B cell (primary cell): ENCODE measurements around the gene CYP4A22. TPM values are rescaled to one million over a fixed set of nuclear protein-coding genes. Genes with fewer than 3 reads are reported as not detected.

Experiments used
- ATAC-seq: fragments of 200-7000 bp; cut with Tn5 transposase; one replicate; pipeline ENCODE4 v1.10.0; 2021; ENCODE audit warnings: low read depth, mild to moderate bottlenecking, moderate number of reproducible peaks, moderate library complexity
- CTCF ChIA-PET: fragments of 350-600 bp; sonication (Branson Sonifier 250); formaldehyde crosslinking; loops from one replicate; lab custom pipeline; 2021; ENCODE audit warnings: antibody characterized with exemption, inconsistent platforms; lab: Charles Lee
- POLR2A ChIA-PET: fragments of 350-600 bp; sonication (Branson Sonifier 250); formaldehyde crosslinking; loops from one replicate; lab custom pipeline; 2021; ENCODE audit warnings: antibody characterized with exemption; lab: Charles Lee
- DNase-seq: peaks from one replicate; pipeline ENCODE4 v3.0.0; 2013
- H2AFZ ChIP-seq: 2 replicates; pipeline ENCODE4 v1.6.1; 2012; ENCODE audit warnings: mild to moderate bottlenecking, low read depth, low read length; ENCODE audit not compliant: insufficient read depth, poor library complexity, severe bottlenecking
- H3K27ac ChIP-seq, 2 donors: 1 replicate in 1 of 2; 2 replicates in 1 of 2; pipeline ENCODE4 v1.5.1; 2012 to 2013; ENCODE audit warnings: low read length in 2 of 2, mild to moderate bottlenecking in 2 of 2, moderate library complexity in 1 of 2
- H3K27me3 ChIP-seq, 4 experiments: fragments of 200-600 bp in 1 of 4; sonication (generic) in 1 of 4; replicated peaks in 1 of 4; 1 replicate in 2 of 4; 2 replicates in 2 of 4; pipeline versions ENCODE4 v1.6.1 to v1.7.0; 2013 to 2016; ENCODE audit warnings: low read length in 3 of 4, mild to moderate bottlenecking in 2 of 4, mixed read lengths in 1 of 4, moderate library complexity in 1 of 4; ENCODE audit not compliant: insufficient read depth in 4 of 4, control insufficient read depth in 3 of 4; ENCODE audit errors: control extremely low read depth in 1 of 4
- H3K36me3 ChIP-seq, 2 experiments: replicated peaks in 1 of 2; 1 replicate in 1 of 2; 2 replicates in 1 of 2; pipeline versions ENCODE4 v1.6.1 to v1.7.1; 2013; ENCODE audit warnings: low read length in 1 of 2; ENCODE audit not compliant: insufficient read depth in 2 of 2, control insufficient read depth in 1 of 2; ENCODE audit errors: control extremely low read depth in 1 of 2, extremely low read depth in 1 of 2
- H3K4me1 ChIP-seq, 2 donors: fragments of 200-600 bp in 1 of 2; sonication (generic) in 1 of 2; 1 replicate in 1 of 2; 2 replicates in 1 of 2; pipeline versions ENCODE4 v1.5.1 to v1.6.1; 2013 to 2017; ENCODE audit warnings: low read length in 2 of 2; ENCODE audit not compliant: control insufficient read depth in 2 of 2, insufficient read depth in 2 of 2
- H3K4me2 ChIP-seq: replicated peaks from 2 replicates; pipeline ENCODE3; 2012; ENCODE audit warnings: mild to moderate bottlenecking, low read depth, low read length; ENCODE audit not compliant: poor library complexity, severe bottlenecking
- H3K4me3 ChIP-seq, 5 experiments: fragments of 200-600 bp in 1 of 5; sonication (generic) in 1 of 5; 1 replicate in 3 of 5; 2 replicates in 2 of 5; pipeline versions ENCODE4 v1.5.1 to v1.7.0; 2011 to 2016; ENCODE audit warnings: low read length in 4 of 5, mild to moderate bottlenecking in 4 of 5, low read depth in 2 of 5, control low read depth in 1 of 5, moderate library complexity in 1 of 5; ENCODE audit not compliant: insufficient read depth in 1 of 5; ENCODE audit errors: control extremely low read depth in 1 of 5, extremely low read depth in 1 of 5
- H3K79me2 ChIP-seq: fragments of 200-600 bp; sonication (generic); one replicate; pipeline ENCODE4 v1.6.0; 2016; ENCODE audit warnings: low read length; ENCODE audit not compliant: control insufficient read depth, insufficient read depth
- H3K9ac ChIP-seq: fragments of 200-600 bp; sonication (generic); 2 replicates; pipeline ENCODE4 v1.6.1; 2017; ENCODE audit warnings: mild to moderate bottlenecking, low read length, moderate library complexity
- H3K9me3 ChIP-seq, 3 donors: one replicate each; pipeline versions ENCODE4 v1.6.1 to v1.7.1; 2013; ENCODE audit warnings: low read length in 2 of 3; ENCODE audit not compliant: control insufficient read depth in 2 of 3, insufficient read depth in 1 of 3; ENCODE audit errors: control extremely low read depth in 1 of 3
- H4K20me1 ChIP-seq: 2 replicates; pipeline ENCODE4 v1.6.0; 2012; ENCODE audit warnings: mild to moderate bottlenecking, low read length; ENCODE audit not compliant: insufficient read depth, control insufficient read depth, poor library complexity, severe bottlenecking
- H3K27ac Mint-ChIP-seq: one replicate; pipeline ENCODE4 v1.8.0; 2021; ENCODE audit warnings: mixed read lengths
- H3K27me3 Mint-ChIP-seq: one replicate; pipeline ENCODE4 v1.8.0; 2021; ENCODE audit warnings: mixed read lengths
- H3K4me1 Mint-ChIP-seq: one replicate; pipeline ENCODE4 v1.8.0; 2021; ENCODE audit warnings: mixed read lengths
- H3K4me3 Mint-ChIP-seq: one replicate; pipeline ENCODE4 v1.8.0; 2021; ENCODE audit warnings: mixed read lengths
- H3K9me3 Mint-ChIP-seq: one replicate; pipeline ENCODE4 v1.8.0; 2022; ENCODE audit warnings: mixed read lengths; ENCODE audit not compliant: insufficient read depth
- CTCF ChIP-seq: fragments of 200-600 bp; IDR thresholded peaks from one replicate; pipeline ENCODE4 v1.8.0; 2022; ENCODE audit warnings: antibody characterized with exemption, mild to moderate bottlenecking
- EZH2 ChIP-seq: IDR thresholded peaks from 2 replicates; pipeline ENCODE4 v1.6.1; 2012; ENCODE audit warnings: borderline replicate concordance, low read depth, mild to moderate bottlenecking, moderate library complexity, low read length; ENCODE audit not compliant: insufficient read depth, poor library complexity, severe bottlenecking
- WGBS: methylation state at CpG from one replicate; pipeline ENCODE4 v1.1.5; 2013; ENCODE audit warnings: missing lambda C conversion rate; ENCODE audit not compliant: insufficient coverage; 5-methylcytosine and 5-hydroxymethylcytosine counted together
- intact Hi-C: fragments of 100-400 bp; cut with micrococcal nuclease; formaldehyde crosslinking; loops from one replicate; pipeline ENCODE4 v1.10.0; 2022
- polyA plus RNA-seq: library from polyadenylated mRNA; depleted of rRNA; stranded (reverse); fragments of >200 nt; gene quantifications from 2 replicates; pipeline ENCODE4 v1.2.3, GENCODE V29; 2012
- total RNA-seq, 2 donors: library from RNA; stranded (reverse); fragments of 120-200 nt in 1 of 2; gene quantifications; 1 replicate in 1 of 2; 2 replicates in 1 of 2; pipeline versions ENCODE4 v1.2.3 to v1.2.4, GENCODE V29; 2013 to 2022

Gene CYP4A22
- total and polyA plus RNA-seq, 2 donors (not counting 1 experiment from before 2014, with no cell fraction given), result not detected

GRCh38 chr1:47180603-47181094, 43.4 kb downstream of the CYP4A22 start:
- intact Hi-C loops, result no loop called here
- Histone ChIP-seq H3K27ac (no peak overlapping the region), H3K4me1 (peaks cover 6 to 11% of the 10 kb centered on the region in 2 donors), H4K20me1 (no peaks in the 10 kb centered on the region), H3K9me3 (peaks cover 0 to 7% (median 0%) of the 10 kb centered on the region in 3 donors), H3K27me3 (peaks cover 0 to 23% (median 7%) of the 10 kb centered on the region in 4 experiments), H3K9ac (no peak overlapping the region), H3K36me3 (no peaks in the 10 kb centered on the region), H3K4me3 (no peak overlapping the region), H3K4me2 (no peak overlapping the region), H2AFZ (no peak overlapping the region), H3K79me2 (no peaks in the 10 kb centered on the region)
- CTCF ChIA-PET, result no interaction called here
- Mint-ChIP-seq H3K4me3 (no peak overlapping the region), H3K9me3 (no peaks in the 10 kb centered on the region), H3K4me1 (peaks cover 8% of the 10 kb centered on the region), H3K27me3 (peaks cover 45% of the 10 kb centered on the region), H3K27ac (no peak overlapping the region)
- DNase-seq, result no peak
- POLR2A ChIA-PET, result no interaction called here
- no peak for ATAC-seq
- WGBS, result 29% methylated on average over 1 of the region's 3 CpGs
- no peak for TF ChIP-seq CTCF
- no peak for TF ChIP-seq EZH2

- intact Hi-C loops, result no loop called here
- Histone ChIP-seq H3K79me2 (no peaks in the 10 kb centered on the region), H3K9me3 (peaks cover 0 to 7% (median 0%) of the 10 kb centered on the region in 3 donors), H3K36me3 (no peaks in the 10 kb centered on the region), H3K4me2 (no peak overlapping the region), H3K27me3 (peaks cover 0 to 20% (median 4%) of the 10 kb centered on the region in 4 experiments), H3K9ac (no peak overlapping the region), H3K4me3 (no peak overlapping the region), H3K27ac (no peak overlapping the region), H2AFZ (no peak overlapping the region), H3K4me1 (peaks cover 6 to 11% of the 10 kb centered on the region in 2 donors), H4K20me1 (no peaks in the 10 kb centered on the region)
- no peak for DNase-seq
- Mint-ChIP-seq H3K4me1 (peaks cover 8% of the 10 kb centered on the region), H3K9me3 (no peaks in the 10 kb centered on the region), H3K27ac (no peak overlapping the region), H3K27me3 (peaks cover 39% of the 10 kb centered on the region), H3K4me3 (no peak overlapping the region)
- ChIA-PET CTCF (interaction anchor here (1.2 kb wide), 1 partner anchor 12 kb away, joined by 4 read pairs; no protein-coding TSS in a partner anchor), POLR2A (no interaction called here)
- no peak for TF ChIP-seq CTCF
- TF ChIP-seq EZH2, result no peak
- no peak for ATAC-seq
- WGBS, result 55% methylated on average over 14 of the region's 18 CpGs
These were observed 44.1 kb downstream of the CYP4A22 start for GRCh38 chr1:47181095-47181954.
